Transverse colon (tissue), 4 donors: Measurements from ENCODE around the gene LAD1. TPM values are rescaled to one million over a fixed set of nuclear protein-coding genes. Genes with fewer than 3 reads are reported as not detected.

Experiments
- DNase-seq: peaks from one replicate; pipeline ENCODE4 v3.0.0-alpha.2; 2019
- H3K27ac ChIP-seq, 4 donors: fragments of 200-600 bp; sonication (generic); 2 replicates each; pipeline ENCODE4 v1.5.1; 2016 to 2018; ENCODE audit warnings: inconsistent platforms in 4 of 4
- H3K27me3 ChIP-seq: fragments of 200-600 bp; sonication (generic); 2 replicates; pipeline ENCODE4 v1.5.1; 2017; ENCODE audit warnings: inconsistent platforms
- H3K36me3 ChIP-seq, 4 donors: fragments of 200-600 bp; sonication (generic); 2 replicates each; pipeline ENCODE4 v1.5.1; 2017 to 2019; ENCODE audit warnings: inconsistent platforms in 4 of 4
- H3K4me1 ChIP-seq, 4 donors: fragments of 200-600 bp; sonication (generic); 2 replicates each; pipeline ENCODE4 v1.5.1; 2017 to 2020; ENCODE audit warnings: inconsistent platforms in 4 of 4
- H3K4me3 ChIP-seq, 4 donors: fragments of 200-600 bp; sonication (generic); 1 replicate in 1 of 4; 2 replicates in 3 of 4; pipeline versions ENCODE4 v1.5.1 to v1.6.1; 2017 to 2019; ENCODE audit warnings: inconsistent platforms in 4 of 4
- H3K9me3 ChIP-seq, 2 donors: fragments of 200-600 bp; sonication (generic); 2 replicates each; pipeline ENCODE4 v1.5.1; 2017 to 2019; ENCODE audit warnings: inconsistent platforms in 2 of 2
- CTCF ChIP-seq, 5 experiments: fragments of 200-600 bp in 3 of 5; fragments of 450-650 bp in 2 of 5; sonication (generic) in 3 of 5; IDR thresholded peaks; 1 replicate in 2 of 5; 2 replicates in 3 of 5; pipeline ENCODE4 v1.5.1; 2016 to 2017; ENCODE audit warnings: antibody characterized with exemption in 5 of 5, inconsistent platforms in 3 of 5, mild to moderate bottlenecking in 2 of 5, moderate library complexity in 1 of 5
- EP300 ChIP-seq: sonication (generic); formaldehyde crosslinking; IDR thresholded peaks from one replicate; pipeline ENCODE4 v1.6.1; 2017; ENCODE audit warnings: antibody characterized with exemption, low read depth
- POLR2A ChIP-seq: fragments of 450-650 bp; IDR thresholded peaks from one replicate; pipeline ENCODE4 v1.6.1; 2016; ENCODE audit warnings: antibody characterized with exemption, mild to moderate bottlenecking, moderate library complexity
- POLR2AphosphoS5 ChIP-seq, 3 donors: sonication (generic); formaldehyde crosslinking; IDR thresholded peaks; one replicate each; pipeline ENCODE4 v1.6.1; 2016; ENCODE audit warnings: antibody characterized with exemption in 3 of 3
- WGBS, 2 donors: methylation state at CpG; one replicate each; pipeline ENCODE4 v1.1.5; 2018; ENCODE audit warnings: low coverage in 1 of 2; 5-methylcytosine and 5-hydroxymethylcytosine counted together
- in situ Hi-C, 4 donors: fragments of 200-750 bp; cut with MboI; loops; one replicate each; pipeline versions ENCODE4 v1.15.0 to v1.15.1; 2017; ENCODE audit warnings: low sequenced_read_pairs in 3 of 4, low pct_ligation_motif_present in 1 of 4, low pct_unique_long_range_greater_than_20kb in 1 of 4
- intact Hi-C: fragments of 100-400 bp; cut with DNase I; formaldehyde crosslinking; loops from one replicate; pipeline ENCODE4 v1.15.1; 2023; ENCODE audit warnings: low total_unique reads
- total RNA-seq, 4 donors: library from RNA; depleted of rRNA; stranded (reverse); fragments of >200 nt; gene quantifications; one replicate each; pipeline ENCODE4 v1.1.0, GENCODE V29; 2016

LAD1 gene
- total RNA-seq, 4 donors from 2014 or later: 142 to 215 (median 177) TPM

- Histone ChIP-seq H3K9me3 (no peaks in the 10 kb centered on the region), H3K36me3 (no peaks in the 10 kb centered on the region), H3K4me1 (peaks cover 0 to 14% (median 11%) of the 10 kb centered on the region in 4 donors), H3K27me3 (no peaks in the 10 kb centered on the region), H3K27ac (no peak overlapping the region), H3K4me3 (no peak overlapping the region)
- in situ Hi-C loops: no loop called here
- WGBS, 2 donors: 94% methylated on average over 12 of the region's 12 CpGs; no CpG with 5 or more reads in 1 of the 2 donors
- intact Hi-C loops: no loop called here
- TF ChIP-seq POLR2A: no peak
- TF ChIP-seq EP300: no peak
- no peak for TF ChIP-seq CTCF (IDR thresholded peaks at IDR 0.05)
- no peak for TF ChIP-seq POLR2AphosphoS5 (IDR thresholded peaks at IDR 0.05)
- no peak for DNase-seq
These were observed 12.2 kb upstream of the LAD1 start for GRCh38 chr1:201411292-201411691.

- Histone ChIP-seq H3K4me1 (peaks cover 8 to 32% (median 21%) of the 10 kb centered on the region in 4 donors), H3K27ac (no peak overlapping the region), H3K9me3 (no peaks in the 10 kb centered on the region), H3K36me3 (no peaks in the 10 kb centered on the region), H3K27me3 (no peaks in the 10 kb centered on the region), H3K4me3 (no peak overlapping the region)
- 72 to 74% methylated on average over 6 to 8 of the region's 8 CpGs for WGBS, 2 donors
- TF ChIP-seq EP300 (no peak), POLR2AphosphoS5 (IDR thresholded peaks at IDR 0.05) (no peak), POLR2A (no peak), CTCF (IDR thresholded peaks at IDR 0.05) (no peak)
- intact Hi-C loops (loop anchor here (5.0 kb wide), 1 partner anchor 157 kb away; no protein-coding TSS in a partner anchor), in situ Hi-C loops (no loop called here)
- DNase-seq: no peak
These were observed 10.3 kb upstream of the LAD1 start for GRCh38 chr1:201409440-201409839.

GRCh38 chr1:201408834-201409200 lies 9.7 kb upstream of the LAD1 start:
- TF ChIP-seq POLR2AphosphoS5 (IDR thresholded peaks at IDR 0.05) (no peak), CTCF (IDR thresholded peaks at IDR 0.05) (no peak), POLR2A (no peak)
- H3K4me1 ChIP-seq: peaks cover 8 to 38% (median 27%) of the 10 kb centered on the region in 4 donors
- no peak overlapping the region for H3K27ac ChIP-seq
- intact Hi-C loops: loop anchor here (5.0 kb wide), 1 partner anchor 157 kb away; no protein-coding TSS in a partner anchor
- H3K4me3 ChIP-seq: no peak overlapping the region
- WGBS, 2 donors: 69% methylated on average over 3 of the region's 3 CpGs; no CpG with 5 or more reads in 1 of the 2 donors
- in situ Hi-C loops: no loop called here
- DNase-seq: no peak
- no peaks in the 10 kb centered on the region for H3K36me3 ChIP-seq
- H3K9me3 ChIP-seq: no peaks in the 10 kb centered on the region
- H3K27me3 ChIP-seq: no peaks in the 10 kb centered on the region

- intact Hi-C loops (loop anchor here (5.0 kb wide), 1 partner anchor 156 kb away; no protein-coding TSS in a partner anchor), in situ Hi-C loops (no loop called here)
- no peaks in the 10 kb centered on the region for H3K27me3 ChIP-seq
- TF ChIP-seq POLR2AphosphoS5 (IDR thresholded peaks at IDR 0.05): no peak
- peak; percentile 90 to 96 (median 95) for TF ChIP-seq CTCF (IDR thresholded peaks at IDR 0.05)
- no peaks in the 10 kb centered on the region for H3K36me3 ChIP-seq
- H3K27ac ChIP-seq: peak overlapping the region in 1 of 4 donors; percentile 82
- H3K4me1 ChIP-seq: peaks cover 8 to 42% (median 29%) of the 10 kb centered on the region in 4 donors
- DNase-seq: peak; percentile 90
- no peaks in the 10 kb centered on the region for H3K9me3 ChIP-seq
- 2 to 32% methylated on average over 4 to 11 of the region's 11 CpGs for WGBS, 2 donors
- no peak overlapping the region for H3K4me3 ChIP-seq
These were observed 9.2 kb upstream of the LAD1 start for GRCh38 chr1:201408176-201408833.
